IPS DF 6.9 (cell line): ENCODE data around the gene THEM5.

Source experiments
- DNase-seq: peaks from one replicate; pipeline ENCODE4 v3.0.0-alpha.2; 2013; ENCODE audit warnings: low read depth, low spot score
- H3K27ac ChIP-seq: one replicate; pipeline ENCODE4 v1.5.1; 2013; ENCODE audit warnings: low read length, control low read depth
- H3K27me3 ChIP-seq: 2 replicates; pipeline ENCODE4 v1.6.1; 2013; ENCODE audit warnings: mild to moderate bottlenecking, low read length; ENCODE audit not compliant: control insufficient read depth, insufficient read depth
- H3K36me3 ChIP-seq: 2 replicates; pipeline ENCODE4 v1.6.1; 2013; ENCODE audit warnings: low read length; ENCODE audit not compliant: control insufficient read depth, insufficient read depth
- H3K4me1 ChIP-seq: 2 replicates; pipeline ENCODE4 v1.6.1; 2013; ENCODE audit warnings: low read length; ENCODE audit not compliant: control insufficient read depth, insufficient read depth
- H3K4me3 ChIP-seq: 2 replicates; pipeline ENCODE4 v1.5.1; 2013; ENCODE audit warnings: mild to moderate bottlenecking, low read length
- H3K9me3 ChIP-seq: 2 replicates; pipeline ENCODE4 v1.6.1; 2013; ENCODE audit warnings: low read length, inconsistent platforms; ENCODE audit not compliant: control insufficient read depth, insufficient read depth
- WGBS: extraction: QIAGEN DNeasy Blood & Tissue Kit; methylation state at CpG from one replicate; pipeline ENCODE4 v1.1.7; 2013; ENCODE audit warnings: mixed read lengths, missing lambda C conversion rate; ENCODE audit not compliant: insufficient read length, insufficient coverage; 5-methylcytosine and 5-hydroxymethylcytosine counted together

Gene THEM5

GRCh38 chr1:151822404-151822803 lies 31.1 kb downstream of the THEM5 start:
- Histone ChIP-seq H3K27ac (no peak overlapping the region), H3K36me3 (no peaks in the 10 kb centered on the region), H3K4me1 (peaks cover 9% of the 10 kb centered on the region), H3K9me3 (no peaks in the 10 kb centered on the region), H3K27me3 (no peaks in the 10 kb centered on the region), H3K4me3 (no peak overlapping the region)
- WGBS: no CpG with 5 or more reads among the region's 7 CpGs
- DNase-seq: no peak

- Histone ChIP-seq H3K4me1 (peaks cover 7% of the 10 kb centered on the region), H3K27me3 (no peaks in the 10 kb centered on the region), H3K9me3 (no peaks in the 10 kb centered on the region), H3K36me3 (no peaks in the 10 kb centered on the region), H3K27ac (no peak overlapping the region), H3K4me3 (no peak overlapping the region)
- DNase-seq: no peak
- WGBS: no CpG with 5 or more reads among the region's 2 CpGs
Measured at GRCh38 chr1:151820940-151821339, 32.6 kb downstream of the THEM5 start.

- Histone ChIP-seq H3K4me3 (no peak overlapping the region), H3K9me3 (no peaks in the 10 kb centered on the region), H3K27me3 (no peaks in the 10 kb centered on the region), H3K27ac (no peak overlapping the region), H3K36me3 (no peaks in the 10 kb centered on the region), H3K4me1 (peaks cover 4% of the 10 kb centered on the region; the same call in 1 of the 2 replicates)
- DNase-seq: no peak
- no CpG with 5 or more reads among the region's 7 CpGs for WGBS
Measured at GRCh38 chr1:151819976-151820623, 33.4 kb downstream of the THEM5 start.

- Histone ChIP-seq H3K4me1 (peaks cover 4% of the 10 kb centered on the region; the same call in 1 of the 2 replicates), H3K9me3 (no peaks in the 10 kb centered on the region), H3K4me3 (no peak overlapping the region), H3K27ac (no peak overlapping the region), H3K36me3 (no peaks in the 10 kb centered on the region), H3K27me3 (no peaks in the 10 kb centered on the region)
- DNase-seq: no peak
- no CpG with 5 or more reads among the region's 12 CpGs for WGBS
Measured at GRCh38 chr1:151819227-151819835, 34.2 kb downstream of the THEM5 start.

GRCh38 chr1:151817353-151817730 lies 36.2 kb downstream of the THEM5 start:
- Histone ChIP-seq H3K4me3 (no peak overlapping the region), H3K9me3 (no peaks in the 10 kb centered on the region), H3K27ac (no peak overlapping the region), H3K36me3 (no peaks in the 10 kb centered on the region), H3K27me3 (no peaks in the 10 kb centered on the region), H3K4me1 (peaks cover 2% of the 10 kb centered on the region; the same call in 1 of the 2 replicates)
- DNase-seq: no peak
- no CpG with 5 or more reads among the region's 7 CpGs for WGBS

GRCh38 chr1:151816548-151817352 lies 36.8 kb downstream of the THEM5 start:
- Histone ChIP-seq H3K4me3 (no peak overlapping the region), H3K9me3 (no peaks in the 10 kb centered on the region), H3K4me1 (no peaks in the 10 kb centered on the region), H3K27ac (no peak overlapping the region), H3K27me3 (no peaks in the 10 kb centered on the region), H3K36me3 (no peaks in the 10 kb centered on the region)
- no peak for DNase-seq
- no CpG with 5 or more reads among the region's 26 CpGs for whole genome bisulfite sequencing

- no peaks in the 10 kb centered on the region for H3K27me3 ChIP-seq
- no peaks in the 10 kb centered on the region for H3K36me3 ChIP-seq
- no peaks in the 10 kb centered on the region for H3K4me1 ChIP-seq
- no peaks in the 10 kb centered on the region for H3K9me3 ChIP-seq
- no CpG with 5 or more reads among the region's 12 CpGs for WGBS
- no peak overlapping the region for H3K4me3 ChIP-seq
- no peak for DNase-seq
- H3K27ac ChIP-seq: no peak overlapping the region
Measured at GRCh38 chr1:151815716-151816327, 37.7 kb downstream of the THEM5 start.

- Histone ChIP-seq H3K27ac (no peak overlapping the region), H3K4me1 (no peaks in the 10 kb centered on the region), H3K27me3 (no peaks in the 10 kb centered on the region), H3K4me3 (no peak overlapping the region), H3K9me3 (no peaks in the 10 kb centered on the region), H3K36me3 (no peaks in the 10 kb centered on the region)
- DNase-seq: no peak
- WGBS: no CpG with 5 or more reads among the region's 8 CpGs
Measured at GRCh38 chr1:151814971-151815545, 38.5 kb downstream of the THEM5 start.

GRCh38 chr1:151814426-151814825 lies 39.1 kb downstream of the THEM5 start:
- no CpG with 5 or more reads among the region's 15 CpGs for WGBS

More at GRCh38 chr1:151814426-151814825, 39.1 kb downstream of the THEM5 start:
- no peak for DNase-seq
- H3K27me3 ChIP-seq: no peaks in the 10 kb centered on the region
- no peak overlapping the region for H3K4me3 ChIP-seq
- no peaks in the 10 kb centered on the region for H3K9me3 ChIP-seq
- H3K27ac ChIP-seq: no peak overlapping the region
- H3K4me1 ChIP-seq: no peaks in the 10 kb centered on the region
- no peaks in the 10 kb centered on the region for H3K36me3 ChIP-seq
